ENCODE measurements around the gene PGLYRP2. TPM values are rescaled to one million over a fixed set of nuclear protein-coding genes. Genes with fewer than 3 reads are reported as not detected.

Gene PGLYRP2
- total RNA-seq, 6 donors from 2014 or later = not detected

DNA sequence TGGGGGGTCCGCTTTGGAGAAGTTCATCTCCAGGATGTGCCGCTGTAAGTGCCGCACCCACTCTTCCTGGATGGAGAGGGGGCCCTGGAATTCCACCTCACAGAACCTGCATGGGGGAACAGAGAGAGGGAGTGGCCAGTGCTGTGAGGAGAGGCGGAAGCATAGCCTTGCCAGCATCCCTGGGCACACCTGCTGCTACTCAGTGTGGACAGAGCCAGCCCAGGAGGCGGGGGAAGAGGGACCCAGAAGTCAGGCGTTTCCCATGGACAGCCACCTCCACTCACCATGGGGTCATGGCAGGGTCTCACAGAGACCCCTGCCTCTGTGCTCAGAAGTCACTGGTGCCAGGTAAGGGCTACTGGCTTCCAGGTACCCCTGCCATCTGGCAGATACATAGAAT is 56.2 kb downstream of the PGLYRP2 start:
- H3K36me3 ChIP-seq = peaks cover 12 to 65% (median 54%) of the 10 kb centered on the region in 4 donors
- DNase-seq (no peak), ATAC-seq (ENCODE audit: low FRiP score in 2 of 2) (no peak)

GRCh38 chr19:15422296-15423075 is 56.8 kb downstream of the PGLYRP2 start:
- WGBS, 2 donors = 75 to 80% methylated on average over 19 to 22 of the region's 22 CpGs
- ATAC-seq (ENCODE audit: low FRiP score in 2 of 2) (no peak), DNase-seq (peak in 1 of 2 donors; percentile 59)
- Histone ChIP-seq H3K36me3 (peaks cover 12 to 58% (median 50%) of the 10 kb centered on the region in 4 donors), H3K4me3 (no peak overlapping the region), H3K27ac (peak overlapping the region; percentile 30 to 74 (median 65)), H3K9me3 (peaks cover 0 to 5% (median 0%) of the 10 kb centered on the region in 4 donors), H3K27me3 (no peaks in the 10 kb centered on the region), H3K4me1 (peaks cover 13 to 41% (median 29%) of the 10 kb centered on the region in 4 donors)
- TF ChIP-seq EP300 (IDR thresholded peaks at IDR 0.05) (no peak), CTCF (IDR thresholded peaks at IDR 0.05) (no peak), POLR2AphosphoS5 (IDR thresholded peaks at IDR 0.05) (no peak), POLR2A (IDR thresholded peaks at IDR 0.05) (no peak)

More for the DNA sequence above, 56.2 kb downstream of the PGLYRP2 start:
- H3K4me3 ChIP-seq = no peak overlapping the region
- TF ChIP-seq POLR2A (IDR thresholded peaks at IDR 0.05) (no peak), POLR2AphosphoS5 (IDR thresholded peaks at IDR 0.05) (no peak), EP300 (IDR thresholded peaks at IDR 0.05) (no peak), CTCF (IDR thresholded peaks at IDR 0.05) (no peak)
- H3K4me1 ChIP-seq = peaks cover 10 to 35% (median 23%) of the 10 kb centered on the region in 4 donors
- H3K27me3 ChIP-seq = no peaks in the 10 kb centered on the region
- WGBS, 2 donors = 91 to 97% methylated on average over 4 to 6 of the region's 6 CpGs
- peaks cover 0 to 5% (median 0%) of the 10 kb centered on the region in 4 donors for H3K9me3 ChIP-seq
- H3K27ac ChIP-seq = no peak overlapping the region

DNA sequence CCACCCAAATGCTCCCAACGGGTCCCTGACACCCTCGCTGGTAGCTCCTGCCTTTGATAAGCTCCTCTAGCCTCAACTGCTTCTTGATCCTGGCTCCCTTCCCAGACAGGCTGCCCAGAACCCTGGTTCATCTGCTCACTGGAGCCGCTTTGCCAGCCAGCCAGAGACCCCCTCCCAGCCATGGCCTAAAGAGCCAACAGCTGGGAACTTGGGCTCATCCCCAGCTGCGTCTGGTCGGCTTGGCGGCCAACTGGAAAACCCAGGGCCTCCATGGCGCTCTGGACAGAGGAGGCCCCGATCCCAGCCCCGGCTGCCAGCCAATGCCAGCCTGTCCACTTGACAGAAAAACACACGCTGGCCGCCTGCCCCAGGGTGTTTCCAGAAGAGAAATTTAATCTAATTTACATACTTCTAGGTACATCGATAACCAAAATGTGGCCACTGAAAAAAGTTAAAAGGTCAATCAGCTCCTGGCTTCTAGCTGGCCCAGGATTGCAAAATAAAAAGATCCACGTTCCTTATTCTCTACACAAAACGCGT is 57.5 kb downstream of the PGLYRP2 start:
- Histone ChIP-seq H3K4me3 (no peak overlapping the region), H3K27me3 (no peaks in the 10 kb centered on the region), H3K4me1 (peaks cover 20 to 48% (median 36%) of the 10 kb centered on the region in 4 donors), H3K9me3 (peaks cover 0 to 5% (median 0%) of the 10 kb centered on the region in 4 donors), H3K27ac (peak overlapping the region; percentile 30 to 74 (median 65)), H3K36me3 (peaks cover 12 to 51% (median 43%) of the 10 kb centered on the region in 4 donors)
- ATAC-seq (ENCODE audit: low FRiP score in 2 of 2) (no peak), DNase-seq (peak in 1 of 2 donors; percentile 62)
- TF ChIP-seq EP300 (IDR thresholded peaks at IDR 0.05) (no peak), CTCF (IDR thresholded peaks at IDR 0.05) (no peak), POLR2A (IDR thresholded peaks at IDR 0.05) (no peak), POLR2AphosphoS5 (IDR thresholded peaks at IDR 0.05) (no peak)
- WGBS, 2 donors = 35 to 62% methylated on average over 8 to 15 of the region's 15 CpGs

- Histone ChIP-seq H3K4me3 (no peak overlapping the region), H3K27ac (peak overlapping the region; percentile 30 to 74 (median 65)), H3K27me3 (no peaks in the 10 kb centered on the region), H3K36me3 (peaks cover 9 to 46% (median 37%) of the 10 kb centered on the region in 4 donors), H3K4me1 (peaks cover 26 to 54% (median 41%) of the 10 kb centered on the region in 4 donors), H3K9me3 (peaks cover 0 to 5% (median 0%) of the 10 kb centered on the region in 4 donors)
- ATAC-seq (ENCODE audit: low FRiP score in 2 of 2) = no peak
- TF ChIP-seq CTCF (IDR thresholded peaks at IDR 0.05) (no peak), POLR2AphosphoS5 (IDR thresholded peaks at IDR 0.05) (no peak), EP300 (IDR thresholded peaks at IDR 0.05) (no peak), POLR2A (IDR thresholded peaks at IDR 0.05) (no peak)
- DNase-seq = no peak
- 69 to 87% methylated on average over 12 of the region's 12 CpGs for WGBS, 2 donors
Observed at GRCh38 chr19:15421136-15421695, 58.1 kb downstream of the PGLYRP2 start.

All from upper lobe of left lung (tissue), 6 donors.